ENCODE results near the gene DIPK1A.

DNA sequence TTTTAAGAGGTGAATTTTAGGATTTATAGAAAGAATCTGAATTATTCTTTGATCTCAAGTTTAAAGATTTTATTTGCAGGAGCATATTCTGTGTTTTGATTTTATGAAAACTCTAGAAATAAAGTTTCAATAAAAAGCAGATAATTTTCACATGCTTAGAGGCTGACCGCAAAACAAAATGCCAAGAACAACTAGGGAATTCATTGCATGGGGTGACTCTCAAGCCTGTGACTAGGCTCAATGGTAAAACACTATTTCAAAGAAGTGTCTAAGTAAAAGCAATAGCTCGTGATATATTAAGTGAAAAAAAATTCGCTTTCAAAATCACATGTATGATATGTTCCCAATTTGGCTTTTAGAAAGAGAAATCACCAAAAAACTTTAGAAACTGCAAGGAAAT lies 79.9 kb downstream of the DIPK1A start:
- TF ChIP-seq, protein P1, sequence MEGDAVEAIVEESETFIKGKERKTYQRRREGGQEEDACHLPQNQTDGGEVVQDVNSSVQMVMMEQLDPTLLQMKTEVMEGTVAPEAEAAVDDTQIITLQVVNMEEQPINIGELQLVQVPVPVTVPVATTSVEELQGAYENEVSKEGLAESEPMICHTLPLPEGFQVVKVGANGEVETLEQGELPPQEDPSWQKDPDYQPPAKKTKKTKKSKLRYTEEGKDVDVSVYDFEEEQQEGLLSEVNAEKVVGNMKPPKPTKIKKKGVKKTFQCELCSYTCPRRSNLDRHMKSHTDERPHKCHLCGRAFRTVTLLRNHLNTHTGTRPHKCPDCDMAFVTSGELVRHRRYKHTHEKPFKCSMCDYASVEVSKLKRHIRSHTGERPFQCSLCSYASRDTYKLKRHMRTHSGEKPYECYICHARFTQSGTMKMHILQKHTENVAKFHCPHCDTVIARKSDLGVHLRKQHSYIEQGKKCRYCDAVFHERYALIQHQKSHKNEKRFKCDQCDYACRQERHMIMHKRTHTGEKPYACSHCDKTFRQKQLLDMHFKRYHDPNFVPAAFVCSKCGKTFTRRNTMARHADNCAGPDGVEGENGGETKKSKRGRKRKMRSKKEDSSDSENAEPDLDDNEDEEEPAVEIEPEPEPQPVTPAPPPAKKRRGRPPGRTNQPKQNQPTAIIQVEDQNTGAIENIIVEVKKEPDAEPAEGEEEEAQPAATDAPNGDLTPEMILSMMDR (IDR thresholded peaks at IDR 0.05), result no peak
- no peak for TF ChIP-seq POLR2A (IDR thresholded peaks at IDR 0.05)

Data from breast epithelium (tissue), 3 donors.